Neural cell (in vitro differentiated cells): ENCODE measurements around the gene EVA1A. TPM values are rescaled to one million over a fixed set of nuclear protein-coding genes. Genes with fewer than 3 reads are reported as not detected.

ENCODE experiments used
- H2AFZ ChIP-seq: fragments of 200-600, 300-800 bp; sonication (generic), shearing (Covaris generic); 2 replicates; pipeline ENCODE4 v1.6.0; 2014; ENCODE audit warnings: low read depth, mild to moderate bottlenecking, antibody characterized with exemption, low read length, moderate library complexity
- H3F3A ChIP-seq: fragments of 200-600 bp; shearing (Covaris generic); 2 replicates; pipeline ENCODE4 v1.6.1; 2016; ENCODE audit warnings: mild to moderate bottlenecking, moderate library complexity, mixed read lengths, antibody characterized with exemption, low read length; ENCODE audit not compliant: insufficient read depth, poor library complexity, severe bottlenecking
- H3K27ac ChIP-seq: fragments of 200-600, 300-800 bp; sonication (generic), shearing (Covaris generic); 2 replicates; pipeline ENCODE4 v1.5.1; 2014; ENCODE audit warnings: mild to moderate bottlenecking, low read length, moderate library complexity
- H3K27me3 ChIP-seq: fragments of 300-800, 200-600 bp; sonication (generic), shearing (Covaris generic); 2 replicates; pipeline ENCODE4 v1.6.0; 2014; ENCODE audit warnings: mild to moderate bottlenecking, low read depth, low read length, moderate library complexity; ENCODE audit not compliant: insufficient read depth
- H3K36me3 ChIP-seq: fragments of 300-800, 200-600 bp; sonication (generic), shearing (Covaris generic); 2 replicates; pipeline ENCODE4 v1.5.1; 2014; ENCODE audit warnings: mild to moderate bottlenecking, antibody characterized with exemption, low read length, moderate library complexity; ENCODE audit not compliant: insufficient read depth
- H3K4me2 ChIP-seq: fragments of 300-800, 200-600 bp; sonication (generic), shearing (Covaris generic); 2 replicates; pipeline ENCODE4 v1.6.0; 2014; ENCODE audit warnings: mild to moderate bottlenecking, low read length
- H3K4me3 ChIP-seq: fragments of 300-800, 200-600 bp; sonication (generic), shearing (Covaris generic); 2 replicates; pipeline ENCODE4 v1.5.1; 2014; ENCODE audit warnings: mild to moderate bottlenecking, low read length, moderate library complexity
- H3K79me2 ChIP-seq: fragments of 200-600 bp; shearing (Covaris generic); replicated peaks from 2 replicates; pipeline ENCODE4 v1.6.0; 2014; ENCODE audit warnings: mild to moderate bottlenecking, low read length, moderate library complexity; ENCODE audit not compliant: insufficient read depth
- H3K9ac ChIP-seq: fragments of 300-800, 200-600 bp; sonication (generic), shearing (Covaris generic); 2 replicates; pipeline ENCODE4 v1.6.1; 2016; ENCODE audit warnings: mild to moderate bottlenecking, low read length, mixed read lengths
- H3K9me2 ChIP-seq: fragments of 200-600 bp; shearing (Covaris generic); 2 replicates; pipeline ENCODE4 v1.6.1; 2016; ENCODE audit warnings: mild to moderate bottlenecking, low read length, mixed read lengths; ENCODE audit not compliant: insufficient read depth
- H3K9me3 ChIP-seq: fragments of 200-600, 300-800 bp; sonication (generic), shearing (Covaris generic); 2 replicates; pipeline ENCODE4 v1.6.1; 2016; ENCODE audit warnings: mild to moderate bottlenecking, mixed run types, low read length, moderate library complexity, mixed read lengths
- H4K20me1 ChIP-seq: fragments of 200-600 bp; shearing (Covaris generic); 2 replicates; pipeline ENCODE4 v1.6.1; 2016; ENCODE audit warnings: mild to moderate bottlenecking, mixed run types; ENCODE audit not compliant: insufficient read depth
- CTCF ChIP-seq: fragments of 450-650 bp; IDR thresholded peaks from 2 replicates; pipeline ENCODE4 v1.5.1; 2014; ENCODE audit warnings: antibody characterized with exemption, mild to moderate bottlenecking, moderate library complexity; ENCODE audit not compliant: poor library complexity, severe bottlenecking
- EP300 ChIP-seq: fragments of 450-650 bp; conservative IDR thresholded peaks from 2 replicates; pipeline ENCODE4 v1.6.1; 2014; ENCODE audit warnings: antibody characterized with exemption, mild to moderate bottlenecking, moderate library complexity; ENCODE audit not compliant: poor library complexity, severe bottlenecking
- EZH2 ChIP-seq: fragments of 200-600, 300-800 bp; shearing (Covaris generic), sonication (generic); IDR thresholded peaks from 2 replicates; pipeline ENCODE4 v1.6.1; 2014; ENCODE audit warnings: antibody characterized with exemption, low read length, borderline replicate concordance, mild to moderate bottlenecking; ENCODE audit not compliant: insufficient read depth, poor library complexity, severe bottlenecking
- MXI1 ChIP-seq: fragments of 450-650 bp; conservative IDR thresholded peaks from 2 replicates; pipeline ENCODE4 v1.6.1; 2014; ENCODE audit warnings: antibody characterized with exemption, mild to moderate bottlenecking; ENCODE audit not compliant: poor library complexity, severe bottlenecking
- POLR2AphosphoS5 ChIP-seq: IDR thresholded peaks from 2 replicates; pipeline ENCODE4 v1.6.1; 2012
- RAD21 ChIP-seq: fragments of 450-650 bp; conservative IDR thresholded peaks from 2 replicates; pipeline ENCODE4 v1.6.1; 2014; ENCODE audit warnings: antibody characterized with exemption, mild to moderate bottlenecking, moderate library complexity
- REST ChIP-seq: IDR thresholded peaks from 2 replicates; pipeline ENCODE4 v1.6.1; 2012; ENCODE audit warnings: borderline replicate concordance
- SMC3 ChIP-seq: fragments of 450-650 bp; conservative IDR thresholded peaks from 2 replicates; pipeline ENCODE4 v1.6.1; 2014; ENCODE audit warnings: antibody characterized with exemption, mild to moderate bottlenecking, moderate library complexity; ENCODE audit not compliant: poor library complexity
- TAF1 ChIP-seq: IDR thresholded peaks from 2 replicates; pipeline ENCODE4 v1.6.1; 2012; ENCODE audit warnings: low read depth
- polyA plus RNA-seq: library from polyadenylated mRNA; depleted of rRNA; stranded (reverse); fragments of >200 nt; gene quantifications from 2 replicates; pipeline ENCODE4 v1.2.3, GENCODE V29; 2014

The EVA1A gene
- polyA plus RNA-seq, 1 donor from 2014 or later = not detected

- Histone ChIP-seq H3F3A (no peaks in the 10 kb centered on the region), H3K27ac (no peak overlapping the region), H3K4me3 (no peak overlapping the region), H2AFZ (no peak overlapping the region), H3K9ac (no peak overlapping the region), H3K4me2 (no peak overlapping the region), H3K9me2 (no peaks in the 10 kb centered on the region), H3K9me3 (no peaks in the 10 kb centered on the region), H3K36me3 (no peaks in the 10 kb centered on the region), H4K20me1 (no peaks in the 10 kb centered on the region), H3K79me2 (no peaks in the 10 kb centered on the region), H3K27me3 (no peaks in the 10 kb centered on the region)
- TF ChIP-seq RAD21 (no peak), MXI1 (no peak), SMC3 (no peak), CTCF (no peak), REST (no peak), TAF1 (no peak), EZH2 (no peak), POLR2AphosphoS5 (no peak), EP300 (no peak)
Measured at GRCh38 chr2:75522543-75523312, 38.0 kb downstream of the EVA1A start.

- Histone ChIP-seq H3K27ac (no peak overlapping the region), H3K9me2 (no peaks in the 10 kb centered on the region), H4K20me1 (no peaks in the 10 kb centered on the region), H3K4me3 (no peak overlapping the region), H3K9me3 (no peaks in the 10 kb centered on the region), H3K79me2 (no peaks in the 10 kb centered on the region), H3K9ac (no peak overlapping the region), H3K4me2 (no peak overlapping the region), H2AFZ (no peak overlapping the region), H3K36me3 (no peaks in the 10 kb centered on the region), H3F3A (no peaks in the 10 kb centered on the region), H3K27me3 (no peaks in the 10 kb centered on the region)
- TF ChIP-seq TAF1 (no peak), RAD21 (no peak), CTCF (no peak), MXI1 (no peak), REST (no peak), EP300 (no peak), POLR2AphosphoS5 (no peak), SMC3 (no peak), EZH2 (no peak)
Measured at GRCh38 chr2:75521225-75521872, 39.4 kb downstream of the EVA1A start.
